ENCODE results near the gene KIF11. TPM values are rescaled to one million over a fixed set of nuclear protein-coding genes. Genes with fewer than 3 reads are reported as not detected.

Gene KIF11
- total and polyA plus RNA-seq, 9 of the 15 experiments (the other 6 are each of a cell fraction or from before 2014, with no cell fraction given): 11.3 to 54.4 (median 29.2) TPM

- no peak for TF ChIP-seq SIN3B (IDR thresholded peaks at IDR 0.05; ENCODE audit: low read depth)
- TF ChIP-seq ZKSCAN1 (IDR thresholded peaks at IDR 0.05; ENCODE audit: low read depth, low read length): 0 out of 2 replicates have a peak, but pooled peaks have one; percentile 53
- TF ChIP-seq POU5F1 (IDR thresholded peaks at IDR 0.05; ENCODE audit: borderline replicate concordance, low read depth, low read length, partially characterized antibody): no peak
- TF ChIP-seq ZNF277 (CRISPR knock-in tag; IDR thresholded peaks at IDR 0.05; ENCODE audit: borderline replicate concordance): no peak
- no peak for TF ChIP-seq TCF7L2 (IDR thresholded peaks at IDR 0.05; ENCODE audit: low read depth, low read length)
- TF ChIP-seq U2AF2 (optimal IDR thresholded peaks at IDR 0.05; ENCODE audit: low read depth, low read length): no peak
- TF ChIP-seq TAF7 (tag; IDR thresholded peaks at IDR 0.05): no peak
- TF ChIP-seq HNRNPLL (IDR thresholded peaks at IDR 0.05; ENCODE audit: low read depth, low read length, poor library complexity, severe bottlenecking): peak; percentile 98
- TF ChIP-seq, protein P1, sequence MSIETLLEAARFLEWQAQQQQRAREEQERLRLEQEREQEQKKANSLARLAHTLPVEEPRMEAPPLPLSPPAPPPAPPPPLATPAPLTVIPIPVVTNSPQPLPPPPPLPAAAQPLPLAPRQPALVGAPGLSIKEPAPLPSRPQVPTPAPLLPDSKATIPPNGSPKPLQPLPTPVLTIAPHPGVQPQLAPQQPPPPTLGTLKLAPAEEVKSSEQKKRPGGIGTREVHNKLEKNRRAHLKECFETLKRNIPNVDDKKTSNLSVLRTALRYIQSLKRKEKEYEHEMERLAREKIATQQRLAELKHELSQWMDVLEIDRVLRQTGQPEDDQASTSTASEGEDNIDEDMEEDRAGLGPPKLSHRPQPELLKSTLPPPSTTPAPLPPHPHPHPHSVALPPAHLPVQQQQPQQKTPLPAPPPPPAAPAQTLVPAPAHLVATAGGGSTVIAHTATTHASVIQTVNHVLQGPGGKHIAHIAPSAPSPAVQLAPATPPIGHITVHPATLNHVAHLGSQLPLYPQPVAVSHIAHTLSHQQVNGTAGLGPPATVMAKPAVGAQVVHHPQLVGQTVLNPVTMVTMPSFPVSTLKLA (conservative IDR thresholded peaks at IDR 0.05): peak; percentile 35 to 66; a peak in 2 of 4 replicates
- TF ChIP-seq TCF3 (CRISPR knock-in tag; IDR thresholded peaks at IDR 0.05): no peak
- no peak for TF ChIP-seq ZNF23 (CRISPR knock-in tag; IDR thresholded peaks at IDR 0.05)
- TF ChIP-seq MCM7 (IDR thresholded peaks at IDR 0.05): no peak
- TF ChIP-seq ILF3 (IDR thresholded peaks at IDR 0.05; ENCODE audit: borderline replicate concordance): no peak
- no peak for TF ChIP-seq CBFA2T3 (IDR thresholded peaks at IDR 0.05)
- TF ChIP-seq PBX2 (CRISPR knock-in tag; IDR thresholded peaks at IDR 0.05; ENCODE audit: low read depth): no peak
- no peak for TF ChIP-seq PBX2 (tag; conservative IDR thresholded peaks at IDR 0.05; ENCODE audit: low read depth)
- peak; percentile 94 for TF ChIP-seq POLR2G (IDR thresholded peaks at IDR 0.05; ENCODE audit: low read depth, low read length)
- TF ChIP-seq FOXK1 (CRISPR knock-in tag; IDR thresholded peaks at IDR 0.05; ENCODE audit: borderline replicate concordance): no peak
- no peak; the same call in 1 of the 2 replicates for TF ChIP-seq SP1 (CRISPR knock-in tag; IDR thresholded peaks at IDR 0.05)
- no peak for TF ChIP-seq MLX (CRISPR knock-in tag; conservative IDR thresholded peaks at IDR 0.05)
- peak; percentile 55; the same call in 1 of the 2 replicates for TF ChIP-seq L3MBTL2 (IDR thresholded peaks at IDR 0.05)
- no peak for TF ChIP-seq KLF10 (CRISPR knock-in tag; IDR thresholded peaks at IDR 0.05)
- no peak for TF ChIP-seq NFATC3 (IDR thresholded peaks at IDR 0.05)
- TF ChIP-seq HES1 (IDR thresholded peaks at IDR 0.05; ENCODE audit: low read depth): no peak
These were observed 1.3 kb upstream of the KIF11 start (continued) for GRCh38 chr10:92591550-92592022.

All from K562 (cell line).